Measurements from ENCODE around the gene MBP. TPM values are rescaled to one million over a fixed set of nuclear protein-coding genes. Genes with fewer than 3 reads are reported as not detected.
A peak's percentile ranks its signal among the peaks of the same experiment; 100 is the strongest.

Gene MBP
- total RNA-seq, 1 experiment from 2014 or later, result under 0.01 TPM

GRCh38 chr18:77086656-77087392, 45.8 kb downstream of the MBP start:
- no peak for DNase-seq (ENCODE audit: low read depth)

- peak; percentile 81 for DNase-seq (ENCODE audit: low read depth)
These were observed 46.5 kb downstream of the MBP start for GRCh38 chr18:77086034-77086433.

GRCh38 chr18:77084688-77085035, 47.9 kb downstream of the MBP start:
- no peak for DNase-seq (ENCODE audit: low read depth)

GRCh38 chr18:77082316-77082955, 50.1 kb downstream of the MBP start:
- no peak for DNase-seq (ENCODE audit: low read depth)

GRCh38 chr18:77081390-77081778, 51.2 kb downstream of the MBP start:
- peak; percentile 59 for DNase-seq (ENCODE audit: low read depth)

- no peak for DNase-seq (ENCODE audit: low read depth)
These were observed 52.5 kb downstream of the MBP start for GRCh38 chr18:77079954-77080682.

GRCh38 chr18:77079088-77079487, 53.5 kb downstream of the MBP start:
- no peak for DNase-seq (ENCODE audit: low read depth)

GRCh38 chr18:77078690-77079070, 53.9 kb downstream of the MBP start:
- DNase-seq (ENCODE audit: low read depth), result no peak

GRCh38 chr18:77077941-77078689, 54.5 kb downstream of the MBP start:
- no peak for DNase-seq (ENCODE audit: low read depth)

GRCh38 chr18:77077401-77077800, 55.2 kb downstream of the MBP start:
- no peak for DNase-seq (ENCODE audit: low read depth)

- DNase-seq (ENCODE audit: low read depth), result no peak
These were observed 56.5 kb downstream of the MBP start for GRCh38 chr18:77076111-77076510.

- no peak for DNase-seq (ENCODE audit: low read depth)
These were observed 58.2 kb downstream of the MBP start for GRCh38 chr18:77074431-77074830.

GRCh38 chr18:77073336-77074093, 59.1 kb downstream of the MBP start:
- no peak for DNase-seq (ENCODE audit: low read depth)

GRCh38 chr18:77072566-77072965, 60.0 kb downstream of the MBP start:
- DNase-seq (ENCODE audit: low read depth), result no peak

- DNase-seq (ENCODE audit: low read depth), result peak; percentile 92
These were observed 60.8 kb downstream of the MBP start for GRCh38 chr18:77071711-77072292.

GRCh38 chr18:77071061-77071460, 61.5 kb downstream of the MBP start:
- DNase-seq (ENCODE audit: low read depth), result no peak

GRCh38 chr18:77070627-77071026, 62.0 kb downstream of the MBP start:
- DNase-seq (ENCODE audit: low read depth), result no peak

GRCh38 chr18:77069931-77070330, 62.7 kb downstream of the MBP start:
- DNase-seq (ENCODE audit: low read depth), result no peak

- DNase-seq (ENCODE audit: low read depth), result no peak
These were observed 63.1 kb downstream of the MBP start for GRCh38 chr18:77069482-77069881.

- DNase-seq (ENCODE audit: low read depth), result peak; percentile 49
These were observed 64.0 kb downstream of the MBP start for GRCh38 chr18:77068321-77069312.
